Activated T-helper 1 cell treated with anti-CD3 and anti-CD28 coated beads, Interleukin-2, amount 50 U/mL, for 16 hours (primary cell): ENCODE results near the gene IKZF1.

ENCODE experiments used
- DNase-seq, 2 donors: peaks; one replicate each; pipeline ENCODE4 v3.0.0-alpha.2; 2020; ENCODE audit warnings: low read depth in 1 of 2, low spot score in 1 of 2

IKZF1 gene

DNA sequence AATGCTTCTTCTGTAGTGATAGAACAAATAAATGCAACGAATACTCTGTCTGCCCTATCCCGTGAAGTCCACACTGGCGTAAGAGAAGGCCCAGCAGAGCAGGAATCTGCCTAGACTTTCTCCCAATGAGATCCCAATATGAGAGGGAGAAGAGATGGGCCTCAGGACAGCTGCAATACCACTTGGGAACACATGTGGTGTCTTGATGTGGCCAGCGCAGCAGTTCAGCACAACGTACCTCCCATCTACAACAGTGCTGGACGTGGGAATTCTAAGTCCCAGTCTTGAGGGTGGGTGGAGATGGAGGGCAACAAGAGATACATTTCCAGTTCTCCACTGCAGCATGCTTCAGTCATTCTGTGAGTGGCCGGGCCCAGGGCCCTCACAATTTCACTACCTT is 99.9 kb downstream of the IKZF1 start:
- DNase-seq: no peak

DNA sequence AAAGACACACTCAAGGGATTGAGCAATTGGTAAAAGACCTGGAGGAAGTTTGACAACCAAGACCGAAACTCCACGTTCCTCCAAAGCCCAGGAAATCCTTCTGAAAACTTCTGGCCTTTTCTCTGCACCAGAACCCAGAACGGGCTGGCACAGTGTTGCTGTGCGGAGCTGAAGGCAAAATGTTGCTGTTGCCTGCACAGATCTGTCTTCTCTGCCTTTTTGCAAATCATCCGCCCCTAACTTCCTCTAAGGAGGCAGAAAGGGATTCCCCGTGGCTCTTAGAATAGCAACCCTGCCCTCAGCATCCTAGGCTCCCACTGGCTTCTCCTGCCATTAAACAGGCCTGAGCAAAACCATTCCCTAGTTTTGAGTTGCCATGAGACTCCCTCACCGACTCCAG is 100.7 kb downstream of the IKZF1 start:
- DNase-seq: no peak

- no peak for DNase-seq
Measured at GRCh38 chr7:50406935-50407334, 102.4 kb downstream of the IKZF1 start.

GRCh38 chr7:50409856-50410745 is 105.6 kb downstream of the IKZF1 start:
- DNase-seq: no peak

DNA sequence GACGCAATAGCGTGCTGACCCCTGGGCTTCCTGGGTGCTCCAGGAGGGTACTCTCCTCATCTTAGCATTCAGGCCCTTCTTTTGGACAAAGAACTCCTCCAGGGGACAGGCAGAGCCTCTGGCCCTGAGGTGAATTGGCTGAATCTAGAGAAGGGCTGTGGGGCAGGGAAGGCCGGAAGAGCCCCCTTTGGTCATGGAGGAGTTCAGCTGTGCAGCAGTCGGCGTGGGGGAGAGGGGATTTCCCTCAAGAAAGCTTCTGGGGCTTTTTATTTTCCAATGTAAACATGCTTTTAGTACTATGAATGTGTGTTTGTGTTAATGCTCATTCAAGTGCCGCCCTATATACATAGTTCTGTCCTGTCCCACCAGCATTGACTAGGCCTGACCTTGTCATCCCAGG is 106.8 kb downstream of the IKZF1 start:
- DNase-seq: no peak

DNA sequence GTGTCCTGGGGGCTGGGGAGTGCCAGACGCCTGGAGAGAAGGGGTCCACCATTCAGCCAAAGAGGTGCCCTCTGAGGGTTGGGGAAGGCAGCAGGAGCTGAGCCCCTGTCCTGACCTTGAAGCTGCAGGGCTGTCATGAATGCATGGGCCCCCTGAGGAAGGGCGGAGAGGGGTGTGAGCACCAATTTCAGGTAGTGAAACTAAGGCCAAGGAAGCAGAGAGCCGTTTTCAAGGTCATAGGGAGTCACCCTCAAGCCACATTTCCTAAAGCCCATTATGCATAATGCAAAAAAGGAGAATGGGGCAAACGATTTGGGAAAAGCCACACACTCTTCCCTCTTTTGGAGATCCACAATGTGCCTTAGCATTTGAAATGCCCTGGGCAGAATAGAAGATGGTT is 108.5 kb downstream of the IKZF1 start:
- DNase-seq: no peak

- DNase-seq: no peak
Measured at GRCh38 chr7:50413561-50413960, 109.0 kb downstream of the IKZF1 start.

- DNase-seq: no peak
Measured at GRCh38 chr7:50415844-50416364, 111.4 kb downstream of the IKZF1 start.

GRCh38 chr7:50416527-50417182 is 112.1 kb downstream of the IKZF1 start:
- DNase-seq: no peak

- DNase-seq: peak; percentile 49 to 54
Measured at GRCh38 chr7:50418086-50418515, 113.6 kb downstream of the IKZF1 start.

DNA sequence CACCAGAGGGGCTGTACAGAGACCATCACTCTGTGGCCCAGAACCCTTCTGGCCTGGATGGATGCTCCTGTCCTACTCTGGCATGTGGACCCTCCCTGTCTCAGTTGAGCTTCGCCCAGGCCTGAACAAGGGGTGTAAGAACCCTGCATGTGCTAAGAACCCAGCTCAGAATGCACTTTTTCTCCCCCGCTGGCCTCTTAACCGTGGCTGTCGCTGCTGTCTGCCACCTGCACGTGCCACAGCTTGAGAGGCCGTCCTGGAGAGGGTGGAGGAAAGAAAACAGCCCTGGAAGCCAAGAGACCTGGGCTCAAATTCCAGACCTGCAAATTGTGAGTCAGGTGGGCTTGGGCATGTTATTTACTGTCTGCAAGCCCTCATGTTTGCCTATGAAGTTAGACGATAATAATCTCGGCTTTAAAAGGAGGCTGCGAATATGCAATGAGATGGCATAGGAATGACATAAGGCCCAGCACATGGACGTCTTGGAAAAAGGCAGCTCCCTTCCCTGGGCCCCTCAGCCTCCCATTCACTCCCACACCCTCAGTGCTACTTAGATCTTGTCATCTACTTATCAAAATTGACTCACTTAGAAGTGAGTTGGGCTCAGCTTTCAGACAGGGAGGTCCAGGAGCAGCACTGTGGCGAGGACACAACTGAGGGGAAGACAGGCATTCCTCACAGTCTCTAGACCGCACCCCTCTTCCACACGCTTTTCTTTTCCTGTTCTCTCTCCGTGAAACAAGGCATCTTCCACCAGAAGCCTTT is 114.2 kb downstream of the IKZF1 start:
- no peak for DNase-seq

- no peak for DNase-seq
Measured at GRCh38 chr7:50421043-50421442, 116.5 kb downstream of the IKZF1 start.

- no peak for DNase-seq
Measured at GRCh38 chr7:50422858-50423257, 118.3 kb downstream of the IKZF1 start.

DNA sequence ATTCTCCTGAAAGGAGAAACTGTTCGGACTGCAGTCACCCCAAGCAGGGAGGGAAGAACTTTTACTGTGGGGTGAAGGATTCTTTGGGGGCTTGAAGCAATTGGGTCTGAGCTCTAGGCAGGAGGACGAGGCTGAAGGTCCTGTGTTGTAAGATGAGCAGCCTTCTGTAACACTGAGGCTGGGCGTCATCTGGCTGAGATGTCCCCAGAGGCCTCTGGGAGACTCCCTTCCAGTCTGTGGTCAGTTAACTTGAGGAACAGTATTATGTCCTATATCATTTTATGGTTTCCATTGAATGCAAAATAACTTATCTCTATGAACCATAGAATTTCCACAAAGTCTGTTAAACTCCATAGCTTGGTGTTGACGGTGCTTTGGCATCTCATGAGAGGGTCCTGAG is 119.3 kb downstream of the IKZF1 start:
- DNase-seq: no peak

DNA sequence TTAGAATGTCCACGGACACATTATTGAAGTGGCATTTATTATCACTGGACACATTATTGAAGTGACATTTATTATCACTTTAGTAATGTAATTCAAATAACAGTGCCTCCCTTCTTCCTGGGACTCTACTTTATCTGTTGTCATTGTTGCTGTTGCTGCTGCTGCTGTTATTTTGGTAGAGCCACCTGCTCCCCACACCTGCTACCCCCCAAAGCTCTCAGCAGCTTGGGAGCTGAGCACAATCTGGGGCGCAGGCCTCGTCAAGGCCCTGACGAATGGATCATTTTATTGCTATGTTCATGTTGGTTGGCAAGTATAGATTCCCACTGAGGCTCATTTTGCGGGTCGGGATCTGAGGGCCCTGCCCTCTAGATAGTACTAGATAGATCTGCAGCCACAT is 120.8 kb downstream of the IKZF1 start:
- DNase-seq: no peak

GRCh38 chr7:50426280-50427045 is 121.9 kb downstream of the IKZF1 start:
- no peak for DNase-seq

- no peak for DNase-seq
Measured at GRCh38 chr7:50427518-50427917, 123.0 kb downstream of the IKZF1 start.

GRCh38 chr7:50428911-50429310 is 124.4 kb downstream of the IKZF1 start:
- no peak for DNase-seq

- no peak for DNase-seq
Measured at GRCh38 chr7:50431316-50431715, 126.8 kb downstream of the IKZF1 start.

GRCh38 chr7:50431722-50432305 is 127.3 kb downstream of the IKZF1 start:
- no peak for DNase-seq
